ENCODE data around the gene PNMA8A.

PNMA8A gene

DNA sequence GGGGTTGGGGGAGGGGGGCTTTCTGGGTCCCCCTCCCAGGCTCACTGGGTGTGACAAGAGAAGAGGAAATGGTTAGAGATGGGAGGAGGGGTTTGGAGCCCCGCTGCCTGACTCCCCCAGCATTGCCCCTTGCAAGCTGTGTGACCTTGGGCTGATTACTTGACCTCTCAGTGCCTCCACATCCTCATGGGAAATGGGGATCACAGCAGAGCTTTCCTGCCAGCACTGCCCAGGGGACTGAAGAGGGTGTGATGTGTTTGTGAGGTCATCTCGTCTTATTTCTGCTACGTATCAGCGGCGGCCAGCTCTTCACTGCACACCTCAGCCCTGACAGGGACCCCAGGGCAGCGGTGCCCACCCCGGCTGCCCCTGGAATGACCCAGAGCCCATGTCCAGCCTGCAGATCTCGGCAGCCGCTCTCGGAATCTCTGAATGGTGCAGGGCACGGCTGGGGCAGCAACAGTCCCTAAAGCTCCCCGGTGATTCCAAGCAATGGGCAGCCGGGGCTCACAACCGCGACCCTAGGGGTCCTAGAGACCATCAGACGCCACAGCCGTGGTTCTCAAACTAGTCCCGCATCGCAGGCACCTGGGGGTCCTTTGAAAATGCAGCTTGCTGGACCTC, 15.9 kb upstream of the PNMA8A start:
- DNase-seq: no peak
- Histone ChIP-seq H3K27ac (no peak overlapping the region), H3K36me3 (no peaks in the 10 kb centered on the region), H3K4me3 (ENCODE audit: low read depth, low read length) (peak overlapping the region; percentile 22), H3K27me3 (ENCODE audit: insufficient read depth, low read depth, severe bottlenecking) (no peaks in the 10 kb centered on the region), H3K9me3 (ENCODE audit: severe bottlenecking) (no peaks in the 10 kb centered on the region)
- TF ChIP-seq, protein P1, sequence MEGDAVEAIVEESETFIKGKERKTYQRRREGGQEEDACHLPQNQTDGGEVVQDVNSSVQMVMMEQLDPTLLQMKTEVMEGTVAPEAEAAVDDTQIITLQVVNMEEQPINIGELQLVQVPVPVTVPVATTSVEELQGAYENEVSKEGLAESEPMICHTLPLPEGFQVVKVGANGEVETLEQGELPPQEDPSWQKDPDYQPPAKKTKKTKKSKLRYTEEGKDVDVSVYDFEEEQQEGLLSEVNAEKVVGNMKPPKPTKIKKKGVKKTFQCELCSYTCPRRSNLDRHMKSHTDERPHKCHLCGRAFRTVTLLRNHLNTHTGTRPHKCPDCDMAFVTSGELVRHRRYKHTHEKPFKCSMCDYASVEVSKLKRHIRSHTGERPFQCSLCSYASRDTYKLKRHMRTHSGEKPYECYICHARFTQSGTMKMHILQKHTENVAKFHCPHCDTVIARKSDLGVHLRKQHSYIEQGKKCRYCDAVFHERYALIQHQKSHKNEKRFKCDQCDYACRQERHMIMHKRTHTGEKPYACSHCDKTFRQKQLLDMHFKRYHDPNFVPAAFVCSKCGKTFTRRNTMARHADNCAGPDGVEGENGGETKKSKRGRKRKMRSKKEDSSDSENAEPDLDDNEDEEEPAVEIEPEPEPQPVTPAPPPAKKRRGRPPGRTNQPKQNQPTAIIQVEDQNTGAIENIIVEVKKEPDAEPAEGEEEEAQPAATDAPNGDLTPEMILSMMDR (IDR thresholded peaks at IDR 0.05; ENCODE audit: low read depth, low read length): no peak

DNA sequence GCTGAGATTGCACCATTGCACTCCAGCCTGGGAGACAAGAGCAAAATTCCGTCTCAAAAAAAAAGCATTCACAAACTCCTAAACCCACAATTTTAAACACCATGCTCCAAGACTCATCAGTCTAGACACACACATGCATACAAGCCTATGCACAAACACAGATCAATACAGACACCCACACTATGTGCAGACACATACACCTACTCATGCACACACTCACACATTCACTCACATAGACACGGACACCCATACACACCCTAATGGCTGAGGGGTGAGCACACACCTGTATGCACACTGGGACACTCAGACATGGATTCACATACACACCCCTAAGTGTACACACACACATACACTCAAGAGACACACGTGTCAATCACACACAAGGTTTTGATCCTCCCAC, 15.0 kb upstream of the PNMA8A start:
- no peak overlapping the region for H3K4me3 ChIP-seq (ENCODE audit: low read depth, low read length)
- H3K27ac ChIP-seq: no peak overlapping the region
- H3K9me3 ChIP-seq (ENCODE audit: severe bottlenecking): no peaks in the 10 kb centered on the region
- TF ChIP-seq, protein P1 (IDR thresholded peaks at IDR 0.05; ENCODE audit: low read depth, low read length): no peak
- no peaks in the 10 kb centered on the region for H3K27me3 ChIP-seq (ENCODE audit: insufficient read depth, low read depth, severe bottlenecking)
- no peak for DNase-seq
- H3K36me3 ChIP-seq: no peaks in the 10 kb centered on the region

DNA sequence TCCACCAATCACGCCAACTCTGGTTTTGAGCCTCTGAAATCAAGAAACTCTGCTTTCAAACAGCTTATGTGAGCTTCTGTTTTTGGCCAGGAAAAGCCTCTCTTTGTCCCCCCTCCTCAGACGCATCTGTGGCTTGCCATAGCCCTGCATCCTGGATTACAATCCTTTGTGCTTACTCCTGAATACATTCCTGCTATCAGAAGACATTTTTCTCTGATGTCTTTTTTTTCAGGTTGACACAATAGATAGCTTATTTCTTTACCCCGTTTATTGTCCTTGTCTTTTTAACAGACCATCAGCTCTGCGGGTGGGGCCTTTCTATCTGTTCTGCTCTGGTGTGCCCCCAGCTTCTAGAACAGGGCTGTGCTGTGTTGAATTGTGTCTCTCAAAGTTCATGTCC, 13.3 kb upstream of the PNMA8A start:
- TF ChIP-seq, protein P1 (IDR thresholded peaks at IDR 0.05; ENCODE audit: low read depth, low read length): no peak
- H3K27me3 ChIP-seq (ENCODE audit: insufficient read depth, low read depth, severe bottlenecking): no peaks in the 10 kb centered on the region
- no peak for DNase-seq
- H3K36me3 ChIP-seq: no peaks in the 10 kb centered on the region
- no peak overlapping the region for H3K27ac ChIP-seq
- no peak overlapping the region for H3K4me3 ChIP-seq (ENCODE audit: low read depth, low read length)
- H3K9me3 ChIP-seq (ENCODE audit: severe bottlenecking): no peaks in the 10 kb centered on the region

DNA sequence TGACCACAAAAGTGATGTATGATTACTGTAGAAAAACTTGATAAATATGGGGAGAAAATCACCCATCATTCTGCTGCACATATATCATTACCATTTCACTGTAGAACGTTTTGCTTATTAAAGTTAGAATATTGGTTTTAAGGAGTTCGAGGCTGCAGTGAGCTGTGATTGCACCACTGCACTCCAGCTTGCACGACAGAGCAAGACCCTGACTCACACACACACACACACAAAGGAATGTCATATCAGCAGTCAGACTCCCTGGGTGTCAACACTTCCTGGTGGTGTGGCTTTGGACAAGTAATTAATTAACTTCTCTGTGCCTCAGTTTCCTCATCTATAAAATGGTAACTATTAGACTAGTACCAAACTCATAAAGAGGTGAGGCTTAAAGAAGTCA, 11.3 kb upstream of the PNMA8A start:
- no peak for DNase-seq
- Histone ChIP-seq H3K27me3 (ENCODE audit: insufficient read depth, low read depth, severe bottlenecking) (no peaks in the 10 kb centered on the region), H3K27ac (no peak overlapping the region), H3K9me3 (ENCODE audit: severe bottlenecking) (no peaks in the 10 kb centered on the region), H3K36me3 (no peaks in the 10 kb centered on the region), H3K4me3 (ENCODE audit: low read depth, low read length) (no peak overlapping the region)
- TF ChIP-seq, protein P1 (IDR thresholded peaks at IDR 0.05; ENCODE audit: low read depth, low read length): no peak

DNA sequence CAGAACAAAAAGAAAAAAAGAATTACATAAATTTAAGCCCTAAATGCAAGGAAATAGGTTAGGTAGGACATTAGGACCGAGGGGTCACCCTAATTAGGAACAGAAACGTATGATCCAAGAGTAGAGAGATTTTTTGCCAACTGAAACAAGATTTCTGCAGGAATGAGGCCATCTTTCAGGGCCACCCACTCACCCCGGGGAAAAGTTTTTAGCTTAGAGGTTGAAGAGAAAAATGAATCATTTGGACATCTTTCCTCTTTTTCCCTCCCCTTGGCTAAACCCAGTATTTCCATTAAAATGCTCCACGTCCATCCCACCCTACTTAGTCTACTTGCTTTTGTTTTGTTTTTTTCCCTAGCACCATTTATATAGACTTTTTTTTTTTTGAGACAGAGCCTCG, 10.6 kb upstream of the PNMA8A start:
- Histone ChIP-seq H3K36me3 (no peaks in the 10 kb centered on the region), H3K9me3 (ENCODE audit: severe bottlenecking) (no peaks in the 10 kb centered on the region), H3K4me3 (ENCODE audit: low read depth, low read length) (no peak overlapping the region), H3K27me3 (ENCODE audit: insufficient read depth, low read depth, severe bottlenecking) (no peaks in the 10 kb centered on the region), H3K27ac (no peak overlapping the region)
- DNase-seq: no peak
- TF ChIP-seq, protein P1 (IDR thresholded peaks at IDR 0.05; ENCODE audit: low read depth, low read length): no peak

DNA sequence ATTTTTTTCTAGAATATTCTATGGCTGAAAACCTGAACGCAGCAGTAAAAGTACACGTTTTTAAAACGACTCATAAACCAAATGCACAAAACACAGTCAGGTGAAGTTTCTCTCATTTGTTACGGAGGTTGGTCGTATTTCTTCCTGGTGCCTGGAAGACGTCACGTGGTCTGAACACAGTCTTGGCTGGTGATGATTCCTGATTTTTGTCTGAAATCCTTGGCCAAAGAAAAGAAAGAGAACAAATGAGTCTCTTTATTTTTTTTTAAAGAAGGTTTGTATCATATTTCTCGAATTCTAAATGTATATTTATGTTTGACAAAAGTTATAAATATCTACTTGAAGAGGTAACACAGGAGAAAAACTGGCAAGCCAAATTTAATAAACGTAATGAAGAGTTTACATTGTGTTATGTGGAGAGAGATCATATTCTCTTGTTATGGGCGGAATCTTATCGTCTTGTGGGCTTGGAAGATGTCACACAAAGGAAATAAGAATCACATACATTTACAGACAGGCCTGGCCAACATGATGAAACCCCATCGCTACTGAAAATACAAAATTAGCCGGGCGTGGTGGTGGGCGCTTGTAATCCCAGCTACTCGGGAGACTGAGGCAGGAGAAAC, 10.0 kb upstream of the PNMA8A start:
- DNase-seq: no peak
- H3K9me3 ChIP-seq (ENCODE audit: severe bottlenecking): no peaks in the 10 kb centered on the region
- no peaks in the 10 kb centered on the region for H3K36me3 ChIP-seq
- H3K27ac ChIP-seq: no peak overlapping the region
- TF ChIP-seq, protein P1 (IDR thresholded peaks at IDR 0.05; ENCODE audit: low read depth, low read length): no peak
- no peaks in the 10 kb centered on the region for H3K27me3 ChIP-seq (ENCODE audit: insufficient read depth, low read depth, severe bottlenecking)
- H3K4me3 ChIP-seq (ENCODE audit: low read depth, low read length): no peak overlapping the region

Measured in WERI-Rb-1 (cell line).